ENCODE data around the gene ADAMTS3. TPM values are rescaled to one million over a fixed set of nuclear protein-coding genes. Genes with fewer than 3 reads are reported as not detected.
A peak's percentile ranks its signal among the peaks of the same experiment; 100 is the strongest.

Gene ADAMTS3
- total and polyA plus RNA-seq, 8 donors = 0.13 to 6.8 (median 0.24) TPM; not detected in 2

GRCh38 chr4:72471816-72472215, 97.2 kb downstream of the ADAMTS3 start:
- Histone ChIP-seq H3K27me3 (no peaks in the 10 kb centered on the region), H3K27ac (no peak overlapping the region), H3K4me1 (no peaks in the 10 kb centered on the region), H3K36me3 (no peaks in the 10 kb centered on the region), H3K4me3 (no peak overlapping the region), H3K9me3 (no peaks in the 10 kb centered on the region)
- TF ChIP-seq EP300 (IDR thresholded peaks at IDR 0.05) (no peak), POLR2AphosphoS5 (IDR thresholded peaks at IDR 0.05) (no peak), POLR2A (IDR thresholded peaks at IDR 0.05) (no peak), CTCF (IDR thresholded peaks at IDR 0.05) (no peak)
- intact Hi-C loops (cut with DNase I; ENCODE audit: low total_unique reads) = no loop called here
- 65 to 78% (median 76%) methylated on average over 2 of the region's 2 CpGs for WGBS, 5 donors
- no peak for DNase-seq

- peak in 3 of 7 experiments; percentile 40 to 57 (median 44) for TF ChIP-seq CTCF (IDR thresholded peaks at IDR 0.05)
- TF ChIP-seq EP300 (IDR thresholded peaks at IDR 0.05) = no peak
- 7 to 13% (median 8%) methylated on average over 1 of the region's 1 CpG for WGBS, 5 donors
Measured at GRCh38 chr4:72468904-72469502, 100.0 kb downstream of the ADAMTS3 start.

GRCh38 chr4:72467633-72468032, 101.4 kb downstream of the ADAMTS3 start:
- H3K4me1 ChIP-seq = no peaks in the 10 kb centered on the region
- DNase-seq = no peak
- no peak for TF ChIP-seq POLR2A (IDR thresholded peaks at IDR 0.05)
- TF ChIP-seq CTCF (IDR thresholded peaks at IDR 0.05) = no peak
- no peak for TF ChIP-seq EP300 (IDR thresholded peaks at IDR 0.05)
- no peak for TF ChIP-seq POLR2AphosphoS5 (IDR thresholded peaks at IDR 0.05)
- H3K27me3 ChIP-seq = no peaks in the 10 kb centered on the region
- no peak overlapping the region for H3K4me3 ChIP-seq
- no peak overlapping the region for H3K27ac ChIP-seq
- no peaks in the 10 kb centered on the region for H3K36me3 ChIP-seq
- intact Hi-C loops (cut with DNase I; ENCODE audit: low total_unique reads) = no loop called here
- no peaks in the 10 kb centered on the region for H3K9me3 ChIP-seq

More at GRCh38 chr4:72468904-72469502, 100.0 kb downstream of the ADAMTS3 start:
- Histone ChIP-seq H3K27me3 (no peaks in the 10 kb centered on the region), H3K4me1 (no peaks in the 10 kb centered on the region), H3K4me3 (no peak overlapping the region), H3K36me3 (no peaks in the 10 kb centered on the region), H3K9me3 (no peaks in the 10 kb centered on the region), H3K27ac (no peak overlapping the region)
- peak in 1 of 2 donors; percentile 35 for DNase-seq
- intact Hi-C loops (cut with DNase I; ENCODE audit: low total_unique reads) = no loop called here

GRCh38 chr4:72463724-72464123, 105.3 kb downstream of the ADAMTS3 start:
- Histone ChIP-seq H3K27ac (no peak overlapping the region), H3K9me3 (no peaks in the 10 kb centered on the region), H3K4me1 (no peaks in the 10 kb centered on the region), H3K27me3 (no peaks in the 10 kb centered on the region), H3K4me3 (no peak overlapping the region), H3K36me3 (no peaks in the 10 kb centered on the region)
- TF ChIP-seq POLR2A (IDR thresholded peaks at IDR 0.05) (no peak), CTCF (IDR thresholded peaks at IDR 0.05) (no peak), POLR2AphosphoS5 (IDR thresholded peaks at IDR 0.05) (no peak), EP300 (IDR thresholded peaks at IDR 0.05) (no peak)
- WGBS, 5 donors = 28 to 35% (median 30%) methylated on average over 3 of the region's 3 CpGs
- DNase-seq = peak in 1 of 2 donors; percentile 22
- intact Hi-C loops (cut with DNase I; ENCODE audit: low total_unique reads) = no loop called here

All from stomach (tissue), 9 donors.